HepG2 (cell line): ENCODE results near the gene SLC5A10. TPM values are rescaled to one million over a fixed set of nuclear protein-coding genes. Genes with fewer than 3 reads are reported as not detected.
A peak's percentile ranks its signal among the peaks of the same experiment; 100 is the strongest.

ENCODE experiments used
- ASH2L ChIP-seq: fragments of 300-600, 200-600 bp; sonication (generic); IDR thresholded peaks from 2 replicates; pipeline ENCODE4 v1.7.0; 2017; ENCODE audit warnings: low read depth, mild to moderate bottlenecking, moderate library complexity, mixed read lengths, low read length; ENCODE audit not compliant: insufficient read length
- CBX5 ChIP-seq: sonication (generic); formaldehyde crosslinking; IDR thresholded peaks from 2 replicates; pipeline ENCODE4 v1.4.0; 2020; ENCODE audit warnings: missing genetic modification reagents, borderline replicate concordance
- CEBPG ChIP-seq: IDR thresholded peaks from 2 replicates; pipeline ENCODE4 v1.6.1; 2016
- GATA4 ChIP-seq: sonication (generic); IDR thresholded peaks from 2 replicates; pipeline ENCODE4 v1.6.1; 2016; ENCODE audit warnings: antibody characterized with exemption, low read depth, borderline replicate concordance
- HOXA3 ChIP-seq: sonication (generic); formaldehyde crosslinking; IDR thresholded peaks from 2 replicates; pipeline ENCODE4 v1.5.0; 2020; ENCODE audit warnings: missing genetic modification reagents
- IRF2 ChIP-seq: IDR thresholded peaks from 2 replicates; pipeline ENCODE4 v1.6.1; 2018; ENCODE audit warnings: missing genetic modification reagents, missing compliant biosample characterization
- IRX3 ChIP-seq: sonication (generic); formaldehyde crosslinking; IDR thresholded peaks from 2 replicates; pipeline ENCODE4 v1.8.1; 2023; ENCODE audit warnings: mild to moderate bottlenecking, low read depth, missing genetic modification reagents, borderline replicate concordance
- KDM3A ChIP-seq: IDR thresholded peaks from 2 replicates; pipeline ENCODE4 v1.6.1; 2018; ENCODE audit warnings: low read depth, missing compliant biosample characterization
- KDM5A ChIP-seq: fragments of 200-600 bp; sonication (generic); IDR thresholded peaks from 2 replicates; pipeline ENCODE4 v1.7.0; 2018; ENCODE audit warnings: antibody characterized with exemption, mild to moderate bottlenecking, low read length, borderline replicate concordance
- MAZ ChIP-seq, 2 experiments: sonication (generic) in 1 of 2; formaldehyde crosslinking in 1 of 2; IDR thresholded peaks; 2 replicates each; pipeline versions ENCODE4 v1.5.0 to v1.6.1; 2012 to 2020; ENCODE audit warnings: low read depth in 2 of 2, mild to moderate bottlenecking in 2 of 2, borderline replicate concordance in 1 of 2, improper control_type of control experiment in 1 of 2, low read length in 1 of 2, missing genetic modification reagents in 1 of 2, moderate library complexity in 1 of 2
- NFATC3 ChIP-seq: sonication (generic); formaldehyde crosslinking; IDR thresholded peaks from 2 replicates; pipeline ENCODE4 v1.5.1; 2020; ENCODE audit warnings: mild to moderate bottlenecking, missing genetic modification reagents
- PHF5A ChIP-seq: IDR thresholded peaks from one replicate; pipeline ENCODE4 v1.6.1; 2018; ENCODE audit warnings: low read depth, missing genetic modification reagents; ENCODE audit not compliant: unreplicated experiment
- PRMT3 ChIP-seq: sonication (generic); formaldehyde crosslinking; IDR thresholded peaks from 2 replicates; pipeline ENCODE4 v1.8.1; 2022; ENCODE audit warnings: low read depth, mild to moderate bottlenecking, moderate library complexity, missing genetic modification reagents, borderline replicate concordance
- REXO4 ChIP-seq: sonication (generic); formaldehyde crosslinking; IDR thresholded peaks from 2 replicates; pipeline ENCODE4 v1.8.0; 2022; ENCODE audit warnings: missing genetic modification reagents, mild to moderate bottlenecking, borderline replicate concordance
- TAF15 ChIP-seq: fragments of 200-400 bp; formaldehyde crosslinking; IDR thresholded peaks from one replicate; pipeline ENCODE4 v1.6.1; 2018; ENCODE audit warnings: mild to moderate bottlenecking, low read depth, low read length; ENCODE audit not compliant: poor library complexity, severe bottlenecking
- XRCC5 ChIP-seq: fragments of 200-400 bp; formaldehyde crosslinking; optimal IDR thresholded peaks from 2 replicates; pipeline ENCODE3; 2017; ENCODE audit warnings: mild to moderate bottlenecking, low read length
- ZBTB20 ChIP-seq: sonication (generic); formaldehyde crosslinking; IDR thresholded peaks from 2 replicates; pipeline ENCODE4 v1.8.1; 2023; ENCODE audit warnings: missing genetic modification reagents, low read depth, mild to moderate bottlenecking, borderline replicate concordance
- ZFP36 ChIP-seq: fragments of 150-350 bp; IDR thresholded peaks from 2 replicates; pipeline ENCODE4 v1.6.1; 2018; ENCODE audit warnings: borderline replicate concordance, low read length, low read depth; ENCODE audit not compliant: partially characterized antibody
- ZFP36L1 ChIP-seq: sonication (generic); formaldehyde crosslinking; IDR thresholded peaks from 2 replicates; pipeline ENCODE4 v1.8.0; 2022; ENCODE audit warnings: mild to moderate bottlenecking, missing genetic modification reagents, moderate library complexity
- ZNF143 ChIP-seq: sonication (generic); formaldehyde crosslinking; IDR thresholded peaks from 2 replicates; pipeline ENCODE4 v1.4.0; 2020; ENCODE audit warnings: missing genetic modification reagents
- ZNF768 ChIP-seq: sonication (generic); formaldehyde crosslinking; IDR thresholded peaks from 2 replicates; pipeline ENCODE4 v1.4.0; 2020; ENCODE audit warnings: missing genetic modification reagents
- ZNF816 ChIP-seq: sonication (generic); formaldehyde crosslinking; IDR thresholded peaks from 2 replicates; pipeline ENCODE4 v1.8.0; 2022; ENCODE audit warnings: missing genetic modification reagents, mild to moderate bottlenecking, borderline replicate concordance
- polyA plus RNA-seq, 8 experiments: library from polyadenylated mRNA; depleted of rRNA in 3 of 8; stranded (reverse) in 7 of 8; unstranded in 1 of 8; fragments of >200 nt; fragmentation: Illumina TruSeq in 4 of 8; extraction: Trizol in 4 of 8; gene quantifications; 2 replicates each; pipeline versions ENCODE4 v1.2.1 to v1.2.3, GENCODE V29; 2011 to 2016; ENCODE audit warnings: low read depth in 4 of 8, missing spikeins in 1 of 8, mixed read lengths in 1 of 8; ENCODE audit not compliant: insufficient read depth in 1 of 8
- total RNA-seq, 5 experiments: library from RNA; depleted of rRNA; stranded (reverse); fragments of >200 nt; fragmentation: Illumina TruSeq; extraction: Trizol; gene quantifications; 2 replicates each; pipeline ENCODE4 v1.2.3, GENCODE V29; 2016; ENCODE audit warnings: low read depth in 1 of 5
- TF ChIP-seq, protein P1 (sequence below): sonication (generic); formaldehyde crosslinking; IDR thresholded peaks from 2 replicates; pipeline ENCODE4 v1.5.0; 2020; ENCODE audit warnings: mild to moderate bottlenecking, missing genetic modification reagents
- TF ChIP-seq, protein P2 (sequence below): sonication (generic); formaldehyde crosslinking; IDR thresholded peaks from 2 replicates; pipeline ENCODE4 v1.4.0; 2020; ENCODE audit warnings: mild to moderate bottlenecking, missing genetic modification reagents
- TF ChIP-seq, protein P3 (sequence below): sonication (generic); formaldehyde crosslinking; IDR thresholded peaks from 2 replicates; pipeline ENCODE4 v1.4.0; 2020; ENCODE audit warnings: missing genetic modification reagents, borderline replicate concordance
- TF ChIP-seq, protein P4 (sequence below): sonication (generic); formaldehyde crosslinking; IDR thresholded peaks from 2 replicates; pipeline ENCODE4 v1.5.0; 2020; ENCODE audit warnings: missing genetic modification reagents

Gene SLC5A10
- total and polyA plus RNA-seq, 2 of the 13 experiments (the other 11 are each of a cell fraction or from before 2014, with no cell fraction given) = 0.05 TPM; not detected in 1

DNA sequence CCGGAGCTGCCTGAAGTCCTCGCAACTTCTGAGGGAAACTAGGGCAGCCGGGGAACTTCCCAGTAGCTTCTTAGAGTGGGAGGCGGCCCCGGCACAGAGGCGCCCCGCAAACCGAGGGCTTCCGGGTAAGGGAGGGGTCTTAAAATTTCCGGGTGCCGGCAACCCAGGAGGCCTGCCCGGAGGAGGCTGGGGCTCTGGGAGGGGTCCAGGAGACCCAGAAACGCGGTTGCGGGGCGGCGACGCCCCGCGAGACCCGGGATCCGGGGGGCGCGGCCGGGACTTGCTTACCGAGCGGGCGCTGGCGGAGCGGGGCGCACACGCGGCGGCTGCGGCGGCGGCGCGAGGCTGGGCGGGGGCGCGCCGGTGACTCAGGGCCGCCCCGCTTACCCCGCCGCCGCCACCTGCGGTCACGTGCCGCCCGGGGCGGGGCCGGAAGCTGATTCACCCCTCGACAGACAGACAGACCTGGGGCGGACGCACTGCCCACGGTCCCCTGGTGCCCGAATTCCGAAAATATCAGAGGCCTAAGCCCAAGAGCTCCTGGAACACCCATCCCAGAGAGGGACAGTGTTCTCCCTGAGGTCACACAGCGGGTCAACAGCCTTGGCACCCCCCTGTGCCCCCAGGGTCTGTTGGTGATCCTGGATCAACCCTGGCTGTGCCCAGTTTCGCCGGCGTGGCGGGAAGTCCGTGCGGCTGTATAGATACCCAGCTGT is 52.6 kb downstream of the SLC5A10 start, which contains the start of gene FAM83G (continued):
- TF ChIP-seq, protein P1, sequence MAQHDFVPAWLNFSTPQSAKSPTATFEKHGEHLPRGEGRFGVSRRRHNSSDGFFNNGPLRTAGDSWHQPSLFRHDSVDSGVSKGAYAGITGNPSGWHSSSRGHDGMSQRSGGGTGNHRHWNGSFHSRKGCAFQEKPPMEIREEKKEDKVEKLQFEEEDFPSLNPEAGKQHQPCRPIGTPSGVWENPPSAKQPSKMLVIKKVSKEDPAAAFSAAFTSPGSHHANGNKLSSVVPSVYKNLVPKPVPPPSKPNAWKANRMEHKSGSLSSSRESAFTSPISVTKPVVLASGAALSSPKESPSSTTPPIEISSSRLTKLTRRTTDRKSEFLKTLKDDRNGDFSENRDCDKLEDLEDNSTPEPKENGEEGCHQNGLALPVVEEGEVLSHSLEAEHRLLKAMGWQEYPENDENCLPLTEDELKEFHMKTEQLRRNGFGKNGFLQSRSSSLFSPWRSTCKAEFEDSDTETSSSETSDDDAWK (CRISPR knock-in tag) = no peak
- TF ChIP-seq ASH2L (no peak), ZBTB20 (no peak), KDM3A (CRISPR knock-in tag) (no peak), IRF2 (CRISPR knock-in tag) (no peak), KDM5A (no peak), ZFP36 (peak; percentile 94), HOXA3 (peak; percentile 39; the same call in 1 of the 2 replicates), PHF5A (CRISPR knock-in tag) (no peak), IRX3 (CRISPR knock-in tag) (no peak), TAF15 (no peak), XRCC5 (no peak), REXO4 (CRISPR knock-in tag) (no peak), ZNF143 (CRISPR knock-in tag) (no peak), NFATC3 (CRISPR knock-in tag) (no peak), CBX5 (CRISPR knock-in tag) (0 out of 2 replicates have a peak, but pooled peaks have one; percentile 42), PRMT3 (CRISPR knock-in tag) (no peak), ZNF816 (CRISPR knock-in tag) (no peak), ZFP36L1 (CRISPR knock-in tag) (no peak), ZNF768 (CRISPR knock-in tag) (peak; percentile 98), CEBPG (CRISPR knock-in tag) (no peak), GATA4 (no peak), MAZ (IDR thresholded peaks at IDR 0.05; ENCODE audit: borderline replicate concordance, low read depth, low read length) (no peak), MAZ (CRISPR knock-in tag; IDR thresholded peaks at IDR 0.05; ENCODE audit: low read depth) (peak; percentile 62)
- TF ChIP-seq, protein P2, sequence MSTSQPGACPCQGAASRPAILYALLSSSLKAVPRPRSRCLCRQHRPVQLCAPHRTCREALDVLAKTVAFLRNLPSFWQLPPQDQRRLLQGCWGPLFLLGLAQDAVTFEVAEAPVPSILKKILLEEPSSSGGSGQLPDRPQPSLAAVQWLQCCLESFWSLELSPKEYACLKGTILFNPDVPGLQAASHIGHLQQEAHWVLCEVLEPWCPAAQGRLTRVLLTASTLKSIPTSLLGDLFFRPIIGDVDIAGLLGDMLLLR (CRISPR knock-in tag) = no peak
- TF ChIP-seq, protein P3, sequence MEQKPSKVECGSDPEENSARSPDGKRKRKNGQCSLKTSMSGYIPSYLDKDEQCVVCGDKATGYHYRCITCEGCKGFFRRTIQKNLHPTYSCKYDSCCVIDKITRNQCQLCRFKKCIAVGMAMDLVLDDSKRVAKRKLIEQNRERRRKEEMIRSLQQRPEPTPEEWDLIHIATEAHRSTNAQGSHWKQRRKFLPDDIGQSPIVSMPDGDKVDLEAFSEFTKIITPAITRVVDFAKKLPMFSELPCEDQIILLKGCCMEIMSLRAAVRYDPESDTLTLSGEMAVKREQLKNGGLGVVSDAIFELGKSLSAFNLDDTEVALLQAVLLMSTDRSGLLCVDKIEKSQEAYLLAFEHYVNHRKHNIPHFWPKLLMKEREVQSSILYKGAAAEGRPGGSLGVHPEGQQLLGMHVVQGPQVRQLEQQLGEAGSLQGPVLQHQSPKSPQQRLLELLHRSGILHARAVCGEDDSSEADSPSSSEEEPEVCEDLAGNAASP (CRISPR knock-in tag) = peak; percentile 51; the same call in 1 of the 2 replicates
- TF ChIP-seq, protein P4, sequence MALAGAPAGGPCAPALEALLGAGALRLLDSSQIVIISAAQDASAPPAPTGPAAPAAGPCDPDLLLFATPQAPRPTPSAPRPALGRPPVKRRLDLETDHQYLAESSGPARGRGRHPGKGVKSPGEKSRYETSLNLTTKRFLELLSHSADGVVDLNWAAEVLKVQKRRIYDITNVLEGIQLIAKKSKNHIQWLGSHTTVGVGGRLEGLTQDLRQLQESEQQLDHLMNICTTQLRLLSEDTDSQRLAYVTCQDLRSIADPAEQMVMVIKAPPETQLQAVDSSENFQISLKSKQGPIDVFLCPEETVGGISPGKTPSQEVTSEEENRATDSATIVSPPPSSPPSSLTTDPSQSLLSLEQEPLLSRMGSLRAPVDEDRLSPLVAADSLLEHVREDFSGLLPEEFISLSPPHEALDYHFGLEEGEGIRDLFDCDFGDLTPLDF (CRISPR knock-in tag) = no peak
